Lower lobe of right lung (tissue), 2 donors: ENCODE measurements around the gene ZFYVE26. TPM values are rescaled to one million over a fixed set of nuclear protein-coding genes. Genes with fewer than 3 reads are reported as not detected.
"Not testable (repeated sequence)": the region's sequence is repeated elsewhere in the genome, so short reads cannot be mapped to it uniquely, and the experiment has no call there.

Source experiments
- ATAC-seq, 2 donors: fragments of 200-7000 bp; cut with Tn5 transposase; one replicate each; pipeline ENCODE4 v1.9.1; 2020 to 2022; ENCODE audit warnings: mild to moderate bottlenecking in 2 of 2, moderate library complexity in 2 of 2
- DNase-seq: peaks from one replicate; pipeline ENCODE4 v3.0.0-alpha.2; 2020
- H3K27ac ChIP-seq: fragments of 200-600 bp; one replicate; pipeline ENCODE4 v1.8.0; 2022
- H3K27me3 ChIP-seq: fragments of 200-600 bp; one replicate; pipeline ENCODE4 v1.8.0; 2022; ENCODE audit warnings: low read depth
- H3K36me3 ChIP-seq: fragments of 200-600 bp; one replicate; pipeline ENCODE4 v1.8.0; 2022; ENCODE audit warnings: mild to moderate bottlenecking
- H3K4me1 ChIP-seq: fragments of 200-600 bp; one replicate; pipeline ENCODE4 v1.8.0; 2022
- H3K4me3 ChIP-seq: fragments of 200-600 bp; one replicate; pipeline ENCODE4 v1.8.0; 2022; ENCODE audit warnings: mild to moderate bottlenecking
- H3K9me3 ChIP-seq: fragments of 200-600 bp; one replicate; pipeline ENCODE4 v1.8.0; 2022
- intact Hi-C: fragments of 100-400 bp; cut with DNase I; formaldehyde crosslinking; loops from one replicate; pipeline ENCODE4 v1.11.0; 2022
- total RNA-seq: library from RNA; stranded (reverse); fragmentation: NEBNext Ultra II Directional; extraction: Animal tissue kit (Norgen Biotek cat#: 25700); gene quantifications from one replicate; pipeline ENCODE4 v1.2.1, GENCODE V29; 2021
- TF ChIP-seq, protein P1 (sequence below): fragments of 200-600 bp; IDR thresholded peaks from one replicate; pipeline ENCODE4 v1.8.0; 2022; ENCODE audit warnings: antibody characterized with exemption, mild to moderate bottlenecking
- donor health status: DM: no; HTN: yes; CAD: no; lungs with severe emphysema.

ZFYVE26 gene
- total RNA-seq, 1 donor from 2014 or later, result 56.7 TPM

DNA sequence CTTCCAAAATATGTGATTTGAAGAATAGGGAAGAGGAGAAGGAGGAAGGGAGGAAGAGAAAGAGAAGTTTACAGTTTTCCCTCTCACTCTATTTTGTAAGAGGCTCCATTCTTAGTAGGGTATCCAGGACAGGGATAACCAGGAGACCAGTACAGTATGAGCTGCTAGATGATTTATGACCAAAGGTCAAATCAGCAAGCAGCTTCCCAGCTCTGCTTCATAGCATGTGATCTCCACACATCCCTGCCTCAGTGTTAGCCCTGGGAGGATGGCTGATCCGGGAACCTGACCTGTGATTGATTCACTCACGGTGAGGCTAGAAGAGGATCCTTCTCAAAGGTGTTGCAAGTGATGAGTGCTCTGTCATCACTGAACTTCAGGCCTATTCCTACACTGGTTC is 98.1 kb downstream of the ZFYVE26 start:
- no peak for DNase-seq
- no peak for ATAC-seq
- H3K27ac ChIP-seq, result no peak overlapping the region
- intact Hi-C loops, result no loop called here
- no peaks in the 10 kb centered on the region for H3K36me3 ChIP-seq
- no peak overlapping the region for H3K4me3 ChIP-seq
- TF ChIP-seq, protein P1, sequence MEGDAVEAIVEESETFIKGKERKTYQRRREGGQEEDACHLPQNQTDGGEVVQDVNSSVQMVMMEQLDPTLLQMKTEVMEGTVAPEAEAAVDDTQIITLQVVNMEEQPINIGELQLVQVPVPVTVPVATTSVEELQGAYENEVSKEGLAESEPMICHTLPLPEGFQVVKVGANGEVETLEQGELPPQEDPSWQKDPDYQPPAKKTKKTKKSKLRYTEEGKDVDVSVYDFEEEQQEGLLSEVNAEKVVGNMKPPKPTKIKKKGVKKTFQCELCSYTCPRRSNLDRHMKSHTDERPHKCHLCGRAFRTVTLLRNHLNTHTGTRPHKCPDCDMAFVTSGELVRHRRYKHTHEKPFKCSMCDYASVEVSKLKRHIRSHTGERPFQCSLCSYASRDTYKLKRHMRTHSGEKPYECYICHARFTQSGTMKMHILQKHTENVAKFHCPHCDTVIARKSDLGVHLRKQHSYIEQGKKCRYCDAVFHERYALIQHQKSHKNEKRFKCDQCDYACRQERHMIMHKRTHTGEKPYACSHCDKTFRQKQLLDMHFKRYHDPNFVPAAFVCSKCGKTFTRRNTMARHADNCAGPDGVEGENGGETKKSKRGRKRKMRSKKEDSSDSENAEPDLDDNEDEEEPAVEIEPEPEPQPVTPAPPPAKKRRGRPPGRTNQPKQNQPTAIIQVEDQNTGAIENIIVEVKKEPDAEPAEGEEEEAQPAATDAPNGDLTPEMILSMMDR, result no peak
- H3K27me3 ChIP-seq, result no peaks in the 10 kb centered on the region
- H3K9me3 ChIP-seq, result no peaks in the 10 kb centered on the region
- H3K4me1 ChIP-seq, result no peaks in the 10 kb centered on the region

DNA sequence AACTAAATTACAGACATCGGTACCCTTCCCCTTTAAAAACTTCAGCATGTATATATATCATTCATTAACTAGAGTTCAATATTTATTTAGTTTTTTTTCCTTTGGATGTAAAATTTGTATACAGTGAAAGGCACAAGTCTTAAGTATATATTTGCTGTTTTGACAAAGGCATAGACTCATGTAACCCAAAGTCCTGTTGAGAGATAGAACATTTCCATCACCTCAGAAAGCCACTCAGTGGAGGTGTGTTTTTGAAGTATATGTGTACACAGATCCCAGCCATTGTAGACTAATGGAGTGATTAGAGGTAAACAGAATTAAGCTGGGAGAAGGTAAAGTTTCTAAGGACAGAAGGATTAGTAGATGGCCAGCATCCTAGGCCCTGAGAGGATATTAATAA is 99.3 kb downstream of the ZFYVE26 start:
- no peak for ATAC-seq
- TF ChIP-seq, protein P1, result no peak
- Histone ChIP-seq H3K36me3 (no peaks in the 10 kb centered on the region), H3K27ac (no peak overlapping the region), H3K9me3 (no peaks in the 10 kb centered on the region), H3K27me3 (no peaks in the 10 kb centered on the region), H3K4me3 (no peak overlapping the region), H3K4me1 (no peaks in the 10 kb centered on the region)
- intact Hi-C loops, result no loop called here
- no peak for DNase-seq

DNA sequence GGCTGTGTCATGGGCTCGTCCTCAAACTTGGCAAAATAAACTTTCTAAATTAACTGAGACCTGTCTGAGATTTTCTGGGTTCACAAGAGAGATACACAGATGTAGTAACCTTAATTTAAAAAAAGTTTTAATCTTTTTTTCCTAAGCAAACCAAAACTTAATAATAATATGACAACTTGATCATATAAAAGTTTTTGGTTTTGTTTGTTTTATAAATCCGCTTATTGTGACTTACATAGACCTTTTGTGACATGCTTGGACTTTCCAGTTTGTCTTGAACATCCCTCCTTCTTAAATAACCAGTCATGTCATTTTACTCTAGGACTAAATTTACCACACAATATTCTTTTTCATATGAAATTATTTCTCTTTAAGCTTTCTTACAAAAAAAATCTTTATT is 106.2 kb downstream of the ZFYVE26 start:
- Histone ChIP-seq H3K36me3 (no peaks in the 10 kb centered on the region), H3K4me1 (no peaks in the 10 kb centered on the region), H3K27me3 (no peaks in the 10 kb centered on the region), H3K4me3 (no peak overlapping the region), H3K9me3 (peaks cover 4% of the 10 kb centered on the region), H3K27ac (no peak overlapping the region)
- ATAC-seq (no peak), DNase-seq (no peak)
- intact Hi-C loops, result no loop called here
- TF ChIP-seq, protein P1, result no peak

DNA sequence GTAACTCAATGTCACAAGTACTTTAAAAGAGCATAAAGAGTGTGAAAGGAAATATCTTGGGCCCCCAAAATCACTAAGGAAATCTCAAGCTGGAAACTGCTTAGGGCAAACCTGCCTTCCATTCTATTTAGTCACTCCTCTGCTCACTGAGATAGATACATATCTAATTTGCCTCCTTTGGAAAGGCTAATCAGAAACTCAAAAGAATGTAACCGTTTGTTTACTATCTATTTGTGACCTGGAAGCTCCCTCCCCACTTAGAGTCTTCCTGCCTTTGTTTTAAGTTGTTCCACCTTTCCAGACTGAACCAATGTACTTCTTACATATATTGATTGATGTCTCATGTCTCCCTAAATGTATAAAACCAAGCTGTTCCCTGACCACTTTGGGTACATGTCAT is 106.6 kb downstream of the ZFYVE26 start:
- H3K36me3 ChIP-seq, ATAC-seq, H3K4me3 ChIP-seq, H3K27me3 ChIP-seq, H3K27ac ChIP-seq, DNase-seq, H3K9me3 ChIP-seq, H3K4me1 ChIP-seq: not testable (repeated sequence)
- intact Hi-C loops, result loop anchor here (10.0 kb wide), 1 partner anchor 95 kb away; the partner anchor contains the start of gene ARG2

DNA sequence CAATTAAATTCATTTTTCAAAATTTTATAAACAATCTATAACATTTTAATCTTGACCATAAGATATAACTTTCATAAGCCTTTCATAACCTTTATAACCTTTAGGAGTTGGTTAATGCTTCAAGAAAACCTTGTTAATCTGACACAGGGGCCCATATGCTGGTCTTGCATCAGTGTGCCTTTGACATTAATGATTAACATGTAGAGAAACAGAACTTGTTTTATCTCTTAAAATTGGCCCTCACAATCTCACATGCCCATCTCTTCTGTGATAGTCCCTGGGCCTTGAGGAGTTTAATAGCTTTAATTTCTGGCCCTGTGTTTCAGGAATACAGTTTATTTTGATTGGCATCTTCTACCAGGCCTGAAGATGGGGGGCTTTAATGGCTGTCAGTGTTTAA is 107.0 kb downstream of the ZFYVE26 start:
- H3K4me3 ChIP-seq, H3K4me1 ChIP-seq, ATAC-seq, H3K27ac ChIP-seq, H3K27me3 ChIP-seq, H3K36me3 ChIP-seq, DNase-seq, H3K9me3 ChIP-seq: not testable (repeated sequence)
- intact Hi-C loops, result loop anchor here (10.0 kb wide), 1 partner anchor 95 kb away; the partner anchor contains the start of gene ARG2

DNA sequence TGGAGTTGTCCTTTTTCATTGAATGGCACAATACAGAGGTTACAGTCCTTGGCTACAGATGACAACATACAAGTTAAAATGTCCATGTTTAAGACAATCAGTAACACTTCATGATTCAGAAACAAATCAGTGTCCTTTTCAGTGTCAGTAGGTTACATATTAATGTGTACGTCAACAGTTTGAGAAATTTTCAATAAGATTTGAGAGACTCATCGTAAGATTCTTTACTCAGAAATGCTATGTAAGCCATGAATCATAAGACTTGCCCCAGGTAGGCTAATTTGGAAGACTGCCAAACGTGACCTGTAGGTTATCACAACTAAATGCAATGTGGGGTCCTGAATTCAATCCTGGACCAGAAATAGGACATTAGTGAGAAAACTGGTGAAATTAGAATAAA is 111.2 kb downstream of the ZFYVE26 start:
- no peak overlapping the region for H3K27ac ChIP-seq
- H3K36me3 ChIP-seq, result no peaks in the 10 kb centered on the region
- H3K4me3 ChIP-seq, result no peak overlapping the region
- TF ChIP-seq, protein P1, result no peak
- no peaks in the 10 kb centered on the region for H3K4me1 ChIP-seq
- H3K9me3 ChIP-seq, result peaks cover 4% of the 10 kb centered on the region
- DNase-seq (no peak), ATAC-seq (no peak)
- no peaks in the 10 kb centered on the region for H3K27me3 ChIP-seq
- intact Hi-C loops, result loop anchor here (10.0 kb wide), 1 partner anchor 90 kb away; the partner anchor contains the start of gene ARG2
